NCI-H510A treated with DMSO at 0.1 percent for 48 hours (cell line): ENCODE measurements around the gene CDC14A.
"Not testable (repeated sequence)": the region's sequence is repeated elsewhere in the genome, so short reads cannot be mapped to it uniquely, and the experiment has no call there.

ENCODE experiments used
- DNase-seq: peaks from one replicate; lab custom pipeline; 2025; lab: John Stamatoyannopoulos, UW

Gene CDC14A, protein sequence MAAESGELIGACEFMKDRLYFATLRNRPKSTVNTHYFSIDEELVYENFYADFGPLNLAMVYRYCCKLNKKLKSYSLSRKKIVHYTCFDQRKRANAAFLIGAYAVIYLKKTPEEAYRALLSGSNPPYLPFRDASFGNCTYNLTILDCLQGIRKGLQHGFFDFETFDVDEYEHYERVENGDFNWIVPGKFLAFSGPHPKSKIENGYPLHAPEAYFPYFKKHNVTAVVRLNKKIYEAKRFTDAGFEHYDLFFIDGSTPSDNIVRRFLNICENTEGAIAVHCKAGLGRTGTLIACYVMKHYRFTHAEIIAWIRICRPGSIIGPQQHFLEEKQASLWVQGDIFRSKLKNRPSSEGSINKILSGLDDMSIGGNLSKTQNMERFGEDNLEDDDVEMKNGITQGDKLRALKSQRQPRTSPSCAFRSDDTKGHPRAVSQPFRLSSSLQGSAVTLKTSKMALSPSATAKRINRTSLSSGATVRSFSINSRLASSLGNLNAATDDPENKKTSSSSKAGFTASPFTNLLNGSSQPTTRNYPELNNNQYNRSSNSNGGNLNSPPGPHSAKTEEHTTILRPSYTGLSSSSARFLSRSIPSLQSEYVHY

GRCh38 chr1:100352267-100353070 lies at the start of gene CDC14A:
CDC14A (plus strand) TSS chr1:100352506; CDS start chr1:100352955, 449 bp downstream.
- peak; percentile 94 for DNase-seq

DNA sequence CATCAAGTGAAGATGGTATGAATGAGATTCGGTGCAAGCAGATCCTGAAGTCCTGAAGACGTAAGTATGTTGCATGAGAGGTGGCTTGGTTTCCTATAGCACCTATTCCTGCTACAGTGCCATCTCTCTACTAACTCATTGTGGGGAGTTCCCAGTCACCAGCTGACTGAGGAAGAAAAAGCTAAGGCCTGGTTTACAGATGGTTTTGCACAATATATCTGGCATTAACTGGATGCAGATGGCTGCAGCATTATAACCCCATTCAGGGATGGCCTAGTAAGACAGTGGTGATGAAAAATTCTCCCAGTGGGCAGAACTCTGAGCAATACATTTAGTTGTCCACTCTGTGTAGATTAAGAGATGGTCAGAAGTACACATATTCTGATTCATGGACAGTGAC lies 49.6 kb upstream of the CDC14A start:
- DNase-seq, result no peak

DNA sequence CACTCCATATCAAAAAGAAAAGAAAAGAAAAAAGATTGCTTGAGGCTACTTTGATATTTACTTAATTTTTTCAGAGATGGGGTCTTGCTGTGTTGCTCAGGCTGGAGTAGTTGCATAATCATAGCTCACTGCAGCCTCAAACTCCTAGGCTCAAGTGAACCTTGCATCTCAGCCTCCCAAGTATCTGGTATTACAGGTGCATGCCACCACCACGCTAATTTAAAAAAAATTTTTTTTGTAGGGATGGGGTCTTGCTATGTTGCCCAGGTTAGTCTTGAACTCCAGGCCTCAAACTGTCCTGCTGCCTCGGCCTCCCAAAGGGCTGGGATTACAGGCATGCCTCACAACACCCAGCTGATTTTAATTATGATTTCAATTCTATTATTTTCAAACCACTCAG lies 48.1 kb upstream of the CDC14A start:
- DNase-seq, result no peak

DNA sequence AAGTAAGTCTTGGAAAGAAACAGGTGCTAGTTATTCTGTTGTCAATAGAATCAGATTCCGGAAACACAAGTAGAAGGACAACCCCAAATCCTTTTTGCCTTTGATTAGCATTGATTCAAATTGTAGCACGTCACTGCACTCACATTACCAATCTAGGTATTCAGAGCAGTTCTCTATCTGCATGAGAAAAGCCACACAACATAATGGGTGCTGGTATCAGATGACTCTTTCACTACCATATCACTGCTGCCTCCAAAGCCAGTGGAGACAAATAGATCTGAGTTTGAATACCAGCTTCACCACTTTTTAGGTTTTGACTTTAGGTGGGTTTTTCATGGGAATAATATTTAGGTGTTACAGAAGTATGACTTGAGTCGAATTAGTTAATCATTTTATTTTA lies 47.4 kb upstream of the CDC14A start:
- DNase-seq, result no peak

GRCh38 chr1:100305954-100306353 lies 46.4 kb upstream of the CDC14A start:
- no peak for DNase-seq

- DNase-seq, result no peak
Observed at GRCh38 chr1:100306735-100307313, 45.5 kb upstream of the CDC14A start.

DNA sequence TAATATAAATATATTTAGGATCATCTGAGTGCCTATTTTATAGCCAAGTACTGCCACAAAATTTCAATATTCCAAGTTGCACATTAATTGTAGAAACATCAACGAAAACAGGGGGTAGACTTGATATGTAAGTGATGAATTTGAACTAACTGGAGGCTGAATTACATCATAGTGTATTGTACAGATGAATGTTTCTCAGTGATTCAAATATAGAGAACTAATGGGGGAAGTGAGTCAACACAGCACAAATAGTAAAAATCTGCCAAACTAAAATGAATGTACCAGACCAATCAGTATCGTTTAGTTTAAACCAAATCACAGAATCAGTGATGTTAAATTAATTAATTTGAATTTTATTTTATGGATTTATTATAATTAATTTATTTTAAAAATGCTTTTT lies 43.5 kb upstream of the CDC14A start:
- no peak for DNase-seq

DNA sequence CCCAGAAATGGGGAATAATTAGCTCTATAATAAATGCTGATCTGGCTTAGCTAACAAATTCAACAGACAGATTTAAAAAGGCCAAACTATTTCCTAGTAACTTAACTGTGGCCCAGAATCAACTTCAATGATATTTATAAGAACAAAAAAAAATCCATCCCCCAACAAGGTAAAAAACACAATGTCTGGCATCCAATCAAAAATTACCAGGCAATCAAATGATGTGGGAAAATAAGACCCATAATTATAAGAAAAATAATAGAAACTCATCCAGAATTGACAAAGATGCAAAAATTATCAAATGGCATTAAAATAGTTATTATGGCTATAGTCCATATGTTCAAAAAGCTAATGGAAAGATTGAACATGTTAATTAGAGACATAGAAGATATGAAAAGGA lies 42.4 kb upstream of the CDC14A start:
- no peak for DNase-seq

DNA sequence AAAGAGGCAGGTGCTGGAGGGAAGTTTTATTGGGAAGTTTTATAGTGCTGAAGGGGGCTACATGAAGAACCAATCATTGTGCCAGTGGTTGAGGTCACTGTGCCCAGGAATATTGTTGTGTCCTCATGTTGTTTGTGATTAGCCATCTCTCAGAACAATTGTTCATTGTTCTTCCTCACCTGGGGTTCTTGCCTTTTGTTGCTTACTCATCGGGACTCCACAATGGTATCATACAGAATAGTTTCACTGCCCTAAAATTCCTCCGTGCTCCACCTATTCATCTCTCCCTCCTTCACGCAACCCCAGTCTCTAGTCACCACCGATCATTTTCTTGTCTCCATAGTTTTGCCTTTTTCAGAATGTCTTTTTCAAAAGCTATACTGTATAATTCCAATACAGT lies 38.9 kb upstream of the CDC14A start:
- DNase-seq, result no peak

GRCh38 chr1:100316622-100317021 lies 35.7 kb upstream of the CDC14A start:
- no peak for DNase-seq

- no peak for DNase-seq
Observed at GRCh38 chr1:100320311-100321099, 31.8 kb upstream of the CDC14A start.

- DNase-seq, result no peak
Observed at GRCh38 chr1:100321100-100321493, 31.2 kb upstream of the CDC14A start.

DNA sequence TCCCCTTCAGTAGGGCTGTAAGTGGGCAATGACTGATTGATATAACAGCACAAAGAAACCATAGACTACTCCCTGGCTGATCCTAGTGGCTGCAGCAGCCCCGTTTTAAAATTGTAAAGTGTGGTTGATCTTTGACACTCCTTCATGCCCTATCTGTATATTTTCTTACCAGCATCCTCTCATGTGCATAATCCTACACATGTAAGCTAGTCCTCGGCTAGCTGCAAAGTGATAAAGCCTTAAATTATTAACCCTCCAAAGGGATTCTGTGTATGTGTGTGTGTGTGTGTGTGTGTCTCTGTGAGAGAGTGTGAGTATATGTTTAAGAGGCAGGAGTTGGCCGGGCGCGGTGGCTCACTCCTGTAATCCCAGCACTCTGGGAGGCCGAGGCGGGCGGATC lies 30.8 kb upstream of the CDC14A start:
- DNase-seq, result no peak

GRCh38 chr1:100322436-100323211 lies 29.7 kb upstream of the CDC14A start:
- DNase-seq, result no peak

GRCh38 chr1:100323419-100324106 lies 28.7 kb upstream of the CDC14A start:
- no peak for DNase-seq

GRCh38 chr1:100325415-100326324 lies 26.6 kb upstream of the CDC14A start:
- DNase-seq, result peak; percentile 52

GRCh38 chr1:100326325-100326670 lies 26.0 kb upstream of the CDC14A start:
- not testable (repeated sequence) for DNase-seq

DNA sequence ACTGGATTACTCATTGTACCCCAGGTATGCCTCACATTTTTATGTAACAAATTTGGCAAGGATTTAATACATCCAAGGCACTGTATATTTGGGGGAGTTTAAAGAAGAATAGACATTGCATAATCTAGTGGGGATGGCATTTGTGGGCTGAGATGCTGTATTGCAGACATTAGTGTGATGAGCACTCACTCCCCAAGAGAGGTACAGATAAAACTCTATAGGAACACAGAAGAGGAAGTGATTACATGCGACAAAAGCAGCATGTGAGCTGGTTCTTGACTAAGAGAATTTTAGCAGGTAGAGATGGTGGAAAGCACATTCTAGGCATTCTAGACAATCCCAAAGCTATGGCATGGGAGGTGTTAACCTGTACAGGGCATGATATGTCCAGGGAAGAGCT lies 24.2 kb upstream of the CDC14A start:
- no peak for DNase-seq

- DNase-seq, result not testable (repeated sequence)
Observed at GRCh38 chr1:100331146-100331545, 21.2 kb upstream of the CDC14A start.
